Myocyte (in vitro differentiated cells): ENCODE data around the gene NDUFAF8. TPM values are rescaled to one million over a fixed set of nuclear protein-coding genes. Genes with fewer than 3 reads are reported as not detected.
A peak's percentile ranks its signal among the peaks of the same experiment; 100 is the strongest.

ENCODE experiments used
- DNase-seq: peaks from one replicate; pipeline ENCODE4 v3.0.0-alpha.2; 2012; ENCODE audit warnings: low read depth
- total RNA-seq: library from RNA; depleted of rRNA; stranded (reverse); fragments of >200 nt; gene quantifications from 2 replicates; pipeline ENCODE4 v1.2.3, GENCODE V29; 2014

Gene NDUFAF8
- total RNA-seq, 1 donor from 2014 or later: 29.2 TPM

- no peak for DNase-seq
These were observed 28.4 kb downstream of the NDUFAF8 start for GRCh38 chr17:81267390-81268067.

GRCh38 chr17:81270279-81270678, 31.2 kb downstream of the NDUFAF8 start:
- no peak for DNase-seq

- DNase-seq: no peak
These were observed 32.1 kb downstream of the NDUFAF8 start for GRCh38 chr17:81271226-81271625.

- no peak for DNase-seq
These were observed 33.5 kb downstream of the NDUFAF8 start for GRCh38 chr17:81272616-81273015.

GRCh38 chr17:81273698-81274470, 34.8 kb downstream of the NDUFAF8 start:
- no peak for DNase-seq

- DNase-seq: no peak
These were observed 35.3 kb downstream of the NDUFAF8 start for GRCh38 chr17:81274471-81274855.

GRCh38 chr17:81276781-81277180, 37.7 kb downstream of the NDUFAF8 start:
- DNase-seq: no peak

GRCh38 chr17:81277421-81277820, 38.3 kb downstream of the NDUFAF8 start:
- DNase-seq: no peak

- no peak for DNase-seq
These were observed 39.0 kb downstream of the NDUFAF8 start for GRCh38 chr17:81277946-81278693.

GRCh38 chr17:81278831-81279230, 39.7 kb downstream of the NDUFAF8 start:
- no peak for DNase-seq

- DNase-seq: no peak
These were observed 40.5 kb downstream of the NDUFAF8 start for GRCh38 chr17:81279278-81280275.

GRCh38 chr17:81280571-81280970, 41.5 kb downstream of the NDUFAF8 start:
- DNase-seq: no peak

- no peak for DNase-seq
These were observed 43.0 kb downstream of the NDUFAF8 start for GRCh38 chr17:81282141-81282540.

GRCh38 chr17:81282876-81283275, 43.8 kb downstream of the NDUFAF8 start:
- no peak for DNase-seq

GRCh38 chr17:81285179-81285878, 46.2 kb downstream of the NDUFAF8 start:
- no peak for DNase-seq

- no peak for DNase-seq
These were observed 46.8 kb downstream of the NDUFAF8 start for GRCh38 chr17:81285894-81286293.

- DNase-seq: no peak
These were observed 47.5 kb downstream of the NDUFAF8 start for GRCh38 chr17:81286491-81287145.

GRCh38 chr17:81287152-81287551, 48.0 kb downstream of the NDUFAF8 start:
- DNase-seq: peak; percentile 40

- DNase-seq: no peak
These were observed 48.8 kb downstream of the NDUFAF8 start for GRCh38 chr17:81287741-81288430.
